NCI-H1048 (cell line): ENCODE results near the gene PARM1.

Experiments used
- DNase-seq: peaks from one replicate; lab custom pipeline; 2025; lab: John Stamatoyannopoulos, UW

The PARM1 gene

DNA sequence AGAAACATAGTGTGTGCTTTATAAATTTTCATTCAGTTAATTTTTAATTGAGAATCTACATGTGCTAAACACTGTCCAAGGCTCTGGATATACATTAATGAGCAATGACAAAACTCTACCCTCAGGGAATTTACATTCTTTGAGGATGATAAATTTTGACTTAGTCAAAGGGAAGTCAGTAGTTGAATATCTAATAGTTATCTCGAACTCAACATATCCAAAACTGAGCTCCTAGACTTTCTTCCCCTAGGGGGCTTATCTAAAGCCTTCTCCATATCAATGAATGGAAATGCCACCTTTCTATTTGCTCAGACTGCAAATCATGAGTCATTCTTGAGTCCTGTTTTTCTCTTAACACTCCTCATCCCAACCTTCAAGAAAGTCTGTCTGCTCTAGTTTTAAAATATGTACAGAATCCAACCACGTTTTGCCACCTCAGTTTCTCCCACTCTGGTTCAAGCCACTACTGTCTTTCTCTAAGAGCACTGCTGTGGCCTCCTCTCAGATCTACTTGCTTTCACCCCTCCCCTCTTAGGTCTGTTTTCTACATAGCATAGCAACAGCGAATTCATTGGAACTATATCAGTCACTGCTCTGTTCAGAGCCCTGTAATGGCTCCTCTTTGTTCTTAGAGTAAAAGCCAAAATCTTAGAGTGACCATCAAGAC, 9.5 kb downstream of the PARM1 start:
- DNase-seq = no peak

DNA sequence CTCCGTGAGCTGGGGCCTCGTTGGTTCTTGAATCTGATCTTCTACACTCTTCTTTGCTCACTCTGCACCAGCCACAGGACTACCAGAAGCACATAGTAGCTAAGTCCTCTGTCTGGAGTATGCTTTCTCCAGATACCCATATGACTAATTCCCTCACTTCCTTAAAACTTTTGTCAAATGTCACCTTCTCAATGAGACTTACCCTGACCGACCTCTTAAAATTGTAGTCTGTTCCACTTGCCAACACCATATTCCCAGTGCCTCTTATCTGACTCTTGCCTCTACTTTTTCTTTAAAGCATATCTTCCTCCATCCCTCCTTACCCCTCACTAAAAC, 10.0 kb downstream of the PARM1 start:
- no peak for DNase-seq

DNA sequence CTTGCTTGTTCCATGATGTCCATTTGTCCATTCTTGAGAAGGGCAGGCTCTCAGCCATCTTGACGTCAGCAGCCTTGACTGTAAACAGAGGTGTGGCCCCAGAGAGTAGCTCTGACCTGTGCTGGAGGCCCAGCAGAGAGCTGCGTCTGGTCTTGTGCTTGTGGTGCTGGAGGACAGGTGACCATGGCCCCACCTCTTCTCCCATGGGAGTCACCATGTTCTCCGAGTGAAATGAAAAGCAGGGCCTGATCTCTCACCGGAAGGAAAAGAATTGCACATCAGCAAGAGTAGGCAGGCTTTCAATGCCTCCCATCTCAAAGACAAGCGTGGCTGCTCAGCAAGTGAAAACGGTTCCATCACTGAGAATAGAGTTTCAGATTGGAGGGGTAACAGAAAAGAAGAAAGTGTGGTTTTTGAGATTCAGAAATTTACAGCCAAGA, 11.5 kb downstream of the PARM1 start:
- DNase-seq = no peak

DNA sequence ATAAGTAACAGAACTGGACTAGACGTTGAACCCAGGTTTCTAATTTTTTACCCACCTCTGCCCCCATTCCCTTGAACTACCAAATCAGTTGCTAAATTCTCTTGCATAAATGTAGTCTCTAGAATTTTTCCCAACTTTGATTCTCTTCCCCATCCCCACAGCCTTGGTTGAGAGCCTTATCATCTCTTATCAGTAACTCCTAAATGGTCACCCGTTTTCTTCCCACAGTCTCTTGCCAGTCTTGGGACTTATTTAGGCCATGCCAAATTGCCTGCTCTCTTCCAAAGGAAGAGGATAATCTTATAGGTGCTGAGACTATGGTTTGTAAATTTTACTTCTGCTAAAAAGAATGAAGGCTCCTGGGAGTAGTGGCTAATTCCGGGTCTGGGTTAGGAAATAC, 13.3 kb downstream of the PARM1 start:
- no peak for DNase-seq

DNA sequence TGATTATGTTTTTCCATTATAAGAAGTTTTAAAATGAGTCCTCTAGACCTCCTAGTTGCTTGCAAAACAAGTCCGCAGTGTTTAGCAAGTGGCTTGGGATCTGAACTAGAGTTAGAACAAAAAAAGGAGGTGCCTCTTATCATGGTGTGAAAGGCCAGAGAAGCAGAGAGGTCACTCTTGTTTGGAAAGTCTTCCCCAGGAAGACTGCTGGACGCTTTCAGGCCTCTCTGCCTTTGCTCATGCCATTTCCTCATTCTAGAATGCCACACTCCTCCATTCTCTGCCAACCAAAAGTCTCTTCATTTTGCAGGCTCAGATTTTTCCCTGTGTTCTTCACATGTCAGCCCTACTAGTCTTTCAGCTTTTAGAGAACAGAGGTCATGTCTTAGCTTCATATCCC, 14.9 kb downstream of the PARM1 start:
- no peak for DNase-seq

DNA sequence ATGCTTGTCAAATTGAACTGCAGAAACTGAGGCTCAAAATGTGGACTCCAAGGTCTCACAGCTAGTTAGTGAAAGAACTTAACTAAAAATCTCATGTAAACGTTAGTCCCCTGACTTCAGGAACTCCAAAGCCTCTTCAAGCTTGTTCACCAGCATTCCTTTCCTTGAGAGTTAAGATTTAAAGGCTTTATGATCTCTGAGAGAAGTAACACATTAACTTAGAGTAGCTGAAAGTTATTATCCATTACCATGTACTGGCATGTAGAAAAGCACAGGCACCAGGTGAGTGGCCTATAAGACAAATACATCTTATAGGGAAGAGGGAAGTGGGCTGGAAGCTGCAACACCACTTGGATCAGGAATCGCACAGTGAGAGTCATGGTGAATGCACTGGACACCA, 15.3 kb downstream of the PARM1 start:
- no peak for DNase-seq

DNA sequence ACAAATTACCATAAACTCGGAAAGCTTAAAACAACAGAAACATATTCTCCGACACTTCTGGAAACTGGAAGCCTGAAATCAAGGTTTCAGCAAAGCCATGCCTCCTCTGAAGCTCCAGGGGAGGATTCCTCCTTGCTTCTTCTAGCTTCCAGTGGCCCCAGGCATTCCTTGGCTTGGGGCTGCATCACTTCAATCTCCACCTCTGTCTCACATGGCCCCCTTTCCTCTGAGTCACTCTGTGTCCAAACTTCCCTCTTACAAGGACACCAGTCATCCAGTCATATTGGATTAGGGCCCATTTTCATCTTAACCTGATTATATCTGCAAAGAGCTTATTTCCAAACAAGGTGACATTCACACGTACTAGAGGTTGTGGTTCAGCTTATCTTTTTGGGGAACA, 17.3 kb downstream of the PARM1 start:
- no peak for DNase-seq

DNA sequence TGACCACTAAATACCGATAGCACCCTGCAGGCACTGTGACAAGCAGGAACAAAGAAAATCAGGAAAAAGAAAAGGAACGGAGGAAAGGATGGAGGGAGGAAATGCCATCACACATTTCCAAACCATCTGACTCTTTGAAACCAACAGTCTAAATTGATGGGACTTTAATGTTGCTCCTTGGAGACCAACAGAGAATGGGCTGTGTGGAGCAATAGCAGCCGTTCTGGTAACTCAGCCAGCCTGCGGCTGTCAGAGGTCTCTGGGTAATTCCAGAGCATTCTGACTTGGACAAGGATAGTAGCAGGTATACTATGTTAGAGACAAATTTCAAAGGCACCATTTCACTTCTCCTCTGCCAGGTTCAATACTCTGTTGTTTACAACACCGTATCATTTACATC, 18.0 kb downstream of the PARM1 start:
- DNase-seq = no peak

DNA sequence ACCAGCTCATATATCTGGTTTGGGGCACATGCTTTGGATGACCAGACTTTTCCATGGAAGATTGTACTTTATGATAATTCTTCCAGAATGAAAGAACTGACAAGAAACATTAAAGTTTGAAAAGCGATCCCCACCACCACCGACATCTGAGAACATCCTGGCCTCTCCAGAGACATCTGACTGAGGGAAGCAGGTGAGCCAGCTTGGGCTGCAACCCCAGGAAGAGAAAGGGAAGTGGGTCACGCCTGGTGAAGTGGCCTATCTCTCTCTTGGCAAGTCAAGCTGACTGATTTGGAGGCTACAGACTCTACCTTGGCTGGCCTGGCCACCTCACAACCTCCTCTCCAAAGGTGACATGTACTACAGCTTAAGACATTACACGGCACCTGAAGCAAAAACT, 20.7 kb downstream of the PARM1 start:
- DNase-seq = no peak

DNA sequence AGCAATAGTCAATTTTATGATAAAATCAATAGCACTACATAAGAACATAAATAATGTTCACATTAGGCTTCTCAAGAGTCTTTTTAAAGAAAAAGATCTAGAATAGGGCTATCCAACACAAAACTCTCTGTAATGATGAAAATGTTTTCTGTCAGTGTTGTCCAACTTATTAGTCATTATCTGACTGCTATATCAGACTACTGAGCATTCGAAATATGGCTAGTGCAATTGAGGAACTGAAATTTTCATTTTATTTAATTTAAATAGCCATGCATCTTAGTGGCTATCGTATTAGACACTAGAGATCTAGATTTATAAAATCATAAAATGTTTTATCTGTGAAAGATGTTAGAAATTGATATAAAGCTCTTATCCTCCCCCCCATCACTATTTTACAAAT, 26.0 kb downstream of the PARM1 start:
- no peak for DNase-seq

DNA sequence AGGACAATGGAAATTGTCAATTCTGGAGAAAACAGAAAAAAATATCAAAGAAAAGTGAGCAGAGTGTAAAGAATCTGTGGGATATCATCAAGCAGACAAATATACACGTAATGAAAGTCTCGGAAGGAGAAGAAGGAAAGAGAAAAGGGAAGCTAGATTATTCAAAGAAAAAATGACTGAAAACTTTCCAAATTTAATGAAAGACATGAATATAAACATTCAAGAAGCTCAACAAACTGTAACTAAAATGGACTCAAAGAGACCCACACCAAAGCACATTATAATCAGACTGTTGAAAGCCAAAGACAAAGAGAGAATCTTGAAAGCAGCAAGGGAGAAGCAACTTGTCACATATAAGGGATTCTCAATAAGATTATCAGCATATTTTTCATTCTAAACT, 28.3 kb downstream of the PARM1 start:
- DNase-seq = no peak

DNA sequence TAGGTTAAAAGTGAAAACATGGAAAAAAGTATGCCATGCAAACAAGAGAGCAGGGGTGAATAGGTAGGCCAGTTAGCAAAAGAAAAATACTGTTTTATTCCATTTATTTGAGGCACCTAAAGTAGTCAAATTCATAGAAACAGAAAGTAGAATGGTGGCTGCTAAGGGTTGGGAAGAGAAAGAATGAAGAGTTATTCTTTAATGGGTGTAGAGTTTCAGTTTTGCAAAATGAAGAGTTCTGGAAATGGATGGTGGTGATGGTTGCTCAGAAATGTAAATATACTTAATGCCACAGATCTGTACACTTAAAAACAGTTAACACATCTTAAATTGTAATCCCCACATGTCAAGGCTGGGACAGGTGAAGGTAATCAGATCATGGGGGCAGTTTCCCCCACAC, 29.7 kb downstream of the PARM1 start:
- no peak for DNase-seq

DNA sequence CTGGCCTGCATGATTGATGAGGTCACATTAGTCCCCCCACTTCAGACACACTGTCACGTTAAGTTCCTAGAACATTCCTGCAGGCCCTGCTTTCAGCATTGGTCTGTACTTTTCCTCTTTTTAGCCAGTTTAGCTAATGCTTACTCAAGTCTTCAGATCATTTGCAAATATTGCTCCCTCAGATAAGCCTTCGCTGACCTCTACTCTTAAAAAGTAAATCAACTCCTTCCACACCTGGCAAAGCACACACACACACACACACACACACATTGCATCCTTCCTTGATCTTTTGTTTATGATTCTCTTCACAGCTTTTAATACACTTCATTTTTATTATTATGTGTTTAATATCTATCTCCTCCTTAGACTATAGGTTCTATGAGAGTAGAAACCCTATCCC, 31.4 kb downstream of the PARM1 start:
- no peak for DNase-seq

DNA sequence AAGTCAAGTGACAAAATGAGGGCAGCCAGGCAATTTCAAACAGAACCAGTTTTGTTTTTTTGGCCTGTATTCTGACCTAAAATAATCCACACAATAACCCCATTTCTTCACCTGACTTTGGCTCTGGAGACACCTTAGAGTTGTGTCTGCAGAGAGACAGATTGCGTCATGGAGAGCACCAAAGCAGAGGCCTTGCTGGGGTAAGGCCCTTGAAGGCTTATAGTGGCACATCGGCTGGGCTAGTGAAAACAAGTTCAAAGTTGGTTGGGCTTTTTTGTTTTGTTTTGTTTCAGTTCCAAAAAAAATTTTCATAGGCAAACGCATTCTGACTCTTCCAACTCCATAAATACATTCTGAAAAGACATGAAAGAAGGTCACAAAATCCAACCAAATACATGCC, 34.4 kb downstream of the PARM1 start:
- DNase-seq = no peak

DNA sequence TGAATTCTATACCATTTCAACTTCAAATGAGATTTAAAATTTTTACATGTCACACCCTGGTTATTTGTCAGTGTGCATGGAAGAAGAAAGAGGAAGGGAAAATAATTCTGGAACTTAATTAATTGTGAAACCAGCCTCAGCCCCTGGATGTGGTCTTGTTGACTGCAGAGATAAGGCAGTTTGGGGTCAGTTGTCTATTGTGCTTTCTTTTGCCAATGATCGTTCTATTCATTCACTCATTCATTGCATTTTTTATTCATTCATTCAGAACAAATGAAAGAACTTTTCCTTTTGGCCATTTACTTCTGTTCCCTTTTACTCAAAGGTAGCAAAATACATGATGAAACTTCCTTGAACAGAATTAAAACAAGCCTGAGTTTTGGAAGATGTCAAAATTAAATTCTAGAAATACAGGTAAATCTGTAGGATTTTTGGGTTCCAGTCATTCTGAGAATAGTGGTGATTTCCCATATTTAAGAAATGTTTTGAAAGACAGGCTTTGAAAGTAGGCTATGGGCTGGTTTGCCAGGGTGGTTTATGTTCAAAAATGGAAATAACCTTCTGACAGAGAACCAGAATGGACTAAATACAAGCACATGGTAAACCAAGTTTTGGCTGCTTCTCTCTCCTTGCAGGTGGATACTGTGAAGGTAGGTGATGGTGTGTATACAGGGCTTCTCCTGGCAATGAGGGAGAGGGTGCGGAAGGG, 35.7 kb downstream of the PARM1 start:
- no peak for DNase-seq

DNA sequence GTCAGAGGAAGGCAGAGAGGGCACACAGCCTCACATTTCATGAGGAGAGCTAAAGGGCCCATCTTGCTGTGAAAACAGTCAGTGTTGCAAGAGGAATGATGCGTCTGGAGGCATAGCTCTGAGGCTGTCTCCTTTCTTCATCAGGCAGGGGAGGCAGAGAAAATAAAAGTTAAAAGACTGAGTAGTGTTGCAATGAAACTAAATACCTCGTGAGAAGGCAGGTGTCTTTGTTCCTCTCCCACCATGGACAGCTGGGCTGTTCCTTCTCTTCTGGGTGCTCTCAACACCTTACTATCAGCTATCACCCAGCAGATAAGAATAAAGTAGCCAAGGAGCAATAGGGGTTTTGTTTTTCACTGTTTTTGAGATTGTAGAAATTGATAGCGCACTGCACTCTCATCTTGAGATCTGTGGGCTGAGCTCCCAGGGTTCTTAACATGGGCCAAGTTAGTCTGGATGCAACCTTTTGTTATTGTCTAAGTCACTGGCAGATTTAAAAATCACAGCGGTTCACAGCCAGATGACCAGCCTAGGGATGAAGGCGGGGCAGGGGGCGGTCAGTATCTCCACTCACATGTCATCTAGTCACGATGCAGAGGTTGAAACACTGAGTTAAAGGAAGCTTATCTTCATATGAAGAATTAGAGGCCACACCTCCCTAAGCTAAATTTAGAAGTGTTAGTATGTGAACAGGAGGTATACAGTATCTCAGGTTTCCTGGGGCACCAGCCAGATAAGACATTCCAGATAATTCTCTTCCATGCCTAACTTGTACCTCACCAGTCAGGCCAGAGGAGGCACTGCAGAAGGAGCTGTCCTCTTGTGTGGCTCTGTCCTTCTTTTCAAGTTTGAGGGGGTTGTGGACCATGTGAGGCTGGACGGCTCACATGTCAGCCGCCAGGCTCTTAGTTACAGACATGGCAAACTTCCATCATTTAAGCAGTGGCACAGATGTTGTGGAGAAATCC, 36.9 kb downstream of the PARM1 start:
- DNase-seq = no peak

DNA sequence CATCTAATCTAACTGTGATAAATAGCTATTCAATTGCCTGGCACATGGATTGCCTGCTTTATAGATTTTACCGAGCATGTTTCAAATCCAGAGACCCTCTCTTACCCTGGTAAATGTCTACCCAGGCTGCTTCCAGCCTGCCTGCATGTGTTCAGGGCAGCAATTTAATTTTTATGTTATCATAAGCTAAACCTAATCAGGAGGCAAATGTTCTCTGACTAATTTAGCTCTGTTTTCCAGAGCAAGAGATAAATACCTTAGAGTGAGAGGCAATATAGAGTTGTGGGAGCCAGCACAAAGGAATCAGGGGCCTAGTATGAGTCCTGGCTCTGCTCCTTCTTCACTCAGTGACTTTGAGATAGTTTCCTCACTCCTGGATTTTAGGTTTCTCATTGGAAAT, 37.7 kb downstream of the PARM1 start:
- DNase-seq = no peak

DNA sequence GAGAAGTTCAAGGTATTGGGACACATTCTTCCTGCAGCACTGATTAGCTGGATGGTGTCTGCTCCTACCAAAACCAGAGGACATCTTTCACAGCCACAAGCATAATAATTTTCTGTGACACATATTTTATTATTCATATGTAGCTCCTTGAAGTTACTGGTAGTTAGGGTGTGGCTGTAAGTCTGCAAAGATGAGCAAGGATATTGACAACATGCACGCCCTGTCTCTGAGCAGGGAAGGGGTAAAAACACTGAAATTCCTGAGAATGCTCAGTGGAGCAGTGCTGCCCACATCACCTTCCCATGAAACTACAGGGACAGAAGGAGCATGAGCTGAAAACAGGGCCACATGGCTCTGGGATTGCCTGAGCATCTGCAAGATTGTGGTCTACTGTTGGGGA, 38.9 kb downstream of the PARM1 start:
- no peak for DNase-seq

DNA sequence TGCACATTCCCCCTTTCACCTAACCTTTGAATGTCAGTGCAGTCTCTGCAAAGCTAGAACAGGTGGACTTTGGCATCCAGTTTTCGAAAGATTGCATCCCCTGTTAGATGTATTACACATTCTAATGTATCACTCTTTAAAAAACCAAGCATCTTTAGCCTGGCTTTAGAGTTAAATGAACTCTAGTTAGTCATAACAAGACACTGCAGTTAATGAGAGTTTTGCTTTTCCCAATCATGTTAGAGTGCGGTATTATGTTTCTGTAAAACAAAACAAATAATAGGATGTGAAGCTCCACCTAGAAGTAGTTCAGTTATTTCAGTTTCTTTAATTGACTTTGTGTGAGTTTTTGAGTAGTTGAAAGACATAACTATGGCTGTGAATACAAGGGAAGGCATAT, 42.2 kb downstream of the PARM1 start:
- no peak for DNase-seq

DNA sequence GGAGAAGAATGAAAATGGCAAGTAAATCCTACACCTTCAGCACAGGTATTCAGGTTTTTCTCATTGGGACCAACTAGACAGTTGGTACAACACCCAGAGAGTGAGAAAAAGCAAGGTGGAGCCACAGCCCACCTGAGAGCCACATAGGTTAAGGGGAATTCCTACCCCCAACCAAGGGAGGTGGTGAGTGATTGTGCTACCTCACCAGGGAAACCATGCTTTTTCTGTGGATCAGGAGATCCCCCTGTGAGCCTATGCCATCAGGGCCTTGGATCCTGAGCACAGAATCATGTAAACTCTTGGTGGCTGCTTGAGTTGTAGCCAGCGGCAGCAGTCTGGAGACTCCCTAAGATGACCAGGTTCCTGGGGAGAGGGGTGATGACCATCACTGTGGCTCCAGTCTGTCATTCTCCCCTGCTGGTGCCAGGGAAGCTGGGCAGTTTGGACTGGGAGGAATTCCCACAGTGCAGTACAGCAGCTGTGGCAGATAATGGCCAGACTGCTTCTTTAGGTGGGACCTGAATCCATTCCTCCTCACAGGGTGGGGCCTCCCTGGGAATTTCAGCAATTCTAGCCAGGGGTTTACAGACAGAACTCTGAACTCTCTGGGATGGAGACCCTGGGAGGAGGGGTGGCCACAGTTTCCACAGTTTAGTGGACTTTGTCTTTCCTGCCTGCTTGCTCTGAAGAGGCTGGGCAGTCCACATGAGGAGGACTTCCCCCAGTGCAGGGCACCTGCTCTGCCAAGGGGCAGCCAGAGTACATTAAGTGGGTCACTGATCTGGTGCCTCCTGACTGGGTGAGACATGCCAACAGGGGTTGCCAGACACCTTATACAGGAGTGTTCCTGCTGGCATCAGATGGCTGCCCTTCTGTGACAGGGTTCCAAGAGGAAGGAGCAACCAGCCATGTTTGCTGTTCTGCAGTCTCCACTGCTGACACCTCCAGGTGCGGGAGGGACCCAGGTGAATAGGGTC, 43.2 kb downstream of the PARM1 start:
- DNase-seq = no peak

DNA sequence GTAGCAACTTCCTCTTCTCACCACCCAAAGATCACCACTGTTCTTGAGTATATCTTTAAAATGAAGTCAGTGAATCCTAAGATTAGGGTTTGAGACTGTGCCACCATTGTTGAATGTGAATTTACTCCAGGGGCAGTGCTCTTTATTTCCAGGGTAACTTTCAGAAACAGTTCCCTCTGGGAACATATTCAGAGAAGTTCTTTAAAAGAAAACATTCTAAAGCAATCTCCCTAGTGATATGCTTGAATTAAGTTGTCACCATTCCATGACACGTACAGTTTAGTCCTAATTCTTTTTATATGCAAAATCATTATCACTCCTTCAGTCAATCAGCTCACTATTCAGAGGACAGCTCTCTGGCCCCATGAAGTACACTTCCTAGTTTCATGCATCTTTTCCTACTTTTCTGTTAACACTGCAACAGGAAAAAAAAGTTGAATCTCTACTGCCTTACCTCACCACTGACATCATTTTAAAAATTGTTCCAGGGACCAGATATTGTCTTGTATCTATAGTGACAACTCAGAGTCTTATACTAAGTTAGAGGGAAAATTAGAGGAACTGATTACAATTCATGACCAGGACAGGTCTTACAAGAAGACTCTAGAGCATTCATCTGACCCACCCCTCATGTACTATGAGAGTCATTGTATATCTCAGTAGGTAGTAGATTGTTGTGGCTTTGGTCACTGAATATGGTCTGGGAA, 49.8 kb downstream of the PARM1 start:
- DNase-seq = no peak
